ENCODE results near the gene DNAJC12.

GRCh38 chr10:67794256-67794655, 43.7 kb downstream of the DNAJC12 start:
- TF ChIP-seq POLR2AphosphoS5 (IDR thresholded peaks at IDR 0.05; ENCODE audit: low read depth, low read length) (no peak), REST (IDR thresholded peaks at IDR 0.05; ENCODE audit: low read depth, low read length) (no peak), SMC3 (IDR thresholded peaks at IDR 0.05; ENCODE audit: low read depth, low read length) (no peak), RFX5 (IDR thresholded peaks at IDR 0.05; ENCODE audit: low read length) (no peak), GABPA (IDR thresholded peaks at IDR 0.05; ENCODE audit: low read depth) (no peak)
- TF ChIP-seq, protein P1, sequence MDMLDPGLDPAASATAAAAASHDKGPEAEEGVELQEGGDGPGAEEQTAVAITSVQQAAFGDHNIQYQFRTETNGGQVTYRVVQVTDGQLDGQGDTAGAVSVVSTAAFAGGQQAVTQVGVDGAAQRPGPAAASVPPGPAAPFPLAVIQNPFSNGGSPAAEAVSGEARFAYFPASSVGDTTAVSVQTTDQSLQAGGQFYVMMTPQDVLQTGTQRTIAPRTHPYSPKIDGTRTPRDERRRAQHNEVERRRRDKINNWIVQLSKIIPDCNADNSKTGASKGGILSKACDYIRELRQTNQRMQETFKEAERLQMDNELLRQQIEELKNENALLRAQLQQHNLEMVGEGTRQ (IDR thresholded peaks at IDR 0.05; ENCODE audit: borderline replicate concordance, low read depth, low read length), result no peak
- TF ChIP-seq, protein P2, sequence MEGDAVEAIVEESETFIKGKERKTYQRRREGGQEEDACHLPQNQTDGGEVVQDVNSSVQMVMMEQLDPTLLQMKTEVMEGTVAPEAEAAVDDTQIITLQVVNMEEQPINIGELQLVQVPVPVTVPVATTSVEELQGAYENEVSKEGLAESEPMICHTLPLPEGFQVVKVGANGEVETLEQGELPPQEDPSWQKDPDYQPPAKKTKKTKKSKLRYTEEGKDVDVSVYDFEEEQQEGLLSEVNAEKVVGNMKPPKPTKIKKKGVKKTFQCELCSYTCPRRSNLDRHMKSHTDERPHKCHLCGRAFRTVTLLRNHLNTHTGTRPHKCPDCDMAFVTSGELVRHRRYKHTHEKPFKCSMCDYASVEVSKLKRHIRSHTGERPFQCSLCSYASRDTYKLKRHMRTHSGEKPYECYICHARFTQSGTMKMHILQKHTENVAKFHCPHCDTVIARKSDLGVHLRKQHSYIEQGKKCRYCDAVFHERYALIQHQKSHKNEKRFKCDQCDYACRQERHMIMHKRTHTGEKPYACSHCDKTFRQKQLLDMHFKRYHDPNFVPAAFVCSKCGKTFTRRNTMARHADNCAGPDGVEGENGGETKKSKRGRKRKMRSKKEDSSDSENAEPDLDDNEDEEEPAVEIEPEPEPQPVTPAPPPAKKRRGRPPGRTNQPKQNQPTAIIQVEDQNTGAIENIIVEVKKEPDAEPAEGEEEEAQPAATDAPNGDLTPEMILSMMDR (IDR thresholded peaks at IDR 0.05), result no peak
